Left forelimb (tissue), 1 donor: Measurements from ENCODE around the gene NEURL1.

Source experiments
- DNase-seq: peaks from one replicate; pipeline ENCODE4 v3.0.0-alpha.2; 2018; ENCODE audit warnings: low spot score

NEURL1 gene

GRCh38 chr10:103547391-103547946 is 54.0 kb downstream of the NEURL1 start:
- DNase-seq, result no peak

- no peak for DNase-seq
Observed at GRCh38 chr10:103548006-103548405, 54.5 kb downstream of the NEURL1 start.

- no peak for DNase-seq
Observed at GRCh38 chr10:103548581-103549348, 55.3 kb downstream of the NEURL1 start.

- no peak for DNase-seq
Observed at GRCh38 chr10:103549349-103549685, 55.8 kb downstream of the NEURL1 start.

- no peak for DNase-seq
Observed at GRCh38 chr10:103550229-103550628, 56.7 kb downstream of the NEURL1 start.

- DNase-seq, result no peak
Observed at GRCh38 chr10:103551619-103552602, 58.4 kb downstream of the NEURL1 start.

- DNase-seq, result no peak
Observed at GRCh38 chr10:103552856-103553742, 59.6 kb downstream of the NEURL1 start.

- DNase-seq, result no peak
Observed at GRCh38 chr10:103553743-103554487, 60.4 kb downstream of the NEURL1 start.

GRCh38 chr10:103554488-103555324 is 61.2 kb downstream of the NEURL1 start:
- DNase-seq, result no peak

GRCh38 chr10:103555325-103555649 is 61.8 kb downstream of the NEURL1 start:
- DNase-seq, result no peak

GRCh38 chr10:103555712-103556111 is 62.2 kb downstream of the NEURL1 start:
- DNase-seq, result no peak

GRCh38 chr10:103556383-103557007 is 63.0 kb downstream of the NEURL1 start:
- DNase-seq, result no peak

GRCh38 chr10:103557455-103557854 is 64.0 kb downstream of the NEURL1 start:
- no peak for DNase-seq

GRCh38 chr10:103558911-103559310 is 65.4 kb downstream of the NEURL1 start:
- no peak for DNase-seq

GRCh38 chr10:103559776-103560175 is 66.3 kb downstream of the NEURL1 start:
- DNase-seq, result no peak

- DNase-seq, result no peak
Observed at GRCh38 chr10:103560886-103561285, 67.4 kb downstream of the NEURL1 start.

GRCh38 chr10:103562383-103562782 is 68.9 kb downstream of the NEURL1 start:
- no peak for DNase-seq

GRCh38 chr10:103563231-103564115 is 70.0 kb downstream of the NEURL1 start:
- no peak for DNase-seq

GRCh38 chr10:103564116-103564501 is 70.6 kb downstream of the NEURL1 start:
- no peak for DNase-seq
